Esophagus muscularis mucosa (tissue), 4 donors: ENCODE measurements around the gene TMEM231. TPM values are rescaled to one million over a fixed set of nuclear protein-coding genes. Genes with fewer than 3 reads are reported as not detected.

Experiments used
- DNase-seq: peaks from one replicate; pipeline ENCODE4 v3.0.0-alpha.2; 2017; ENCODE audit errors: extremely low spot score
- H3K27ac ChIP-seq, 4 donors: fragments of 200-600 bp; sonication (generic); replicated peaks in 1 of 4; 1 replicate in 3 of 4; 2 replicates in 1 of 4; pipeline ENCODE4 v1.5.1; 2016 to 2019; ENCODE audit warnings: mild to moderate bottlenecking in 1 of 4
- H3K27me3 ChIP-seq, 4 donors: fragments of 200-600 bp; sonication (generic); one replicate each; pipeline versions ENCODE4 v1.5.1 to v1.6.0; 2016 to 2019
- H3K36me3 ChIP-seq, 4 donors: fragments of 200-600 bp; sonication (generic); one replicate each; pipeline ENCODE4 v1.5.1; 2016 to 2019
- H3K4me1 ChIP-seq, 4 donors: fragments of 200-600 bp; sonication (generic); one replicate each; pipeline ENCODE4 v1.5.1; 2016 to 2019
- H3K4me3 ChIP-seq, 4 donors: fragments of 200-600 bp; sonication (generic); 1 replicate in 2 of 4; 2 replicates in 2 of 4; pipeline ENCODE4 v1.5.1; 2016 to 2019; ENCODE audit warnings: mild to moderate bottlenecking in 4 of 4, moderate library complexity in 1 of 4
- H3K9me3 ChIP-seq, 4 donors: fragments of 200-600 bp; sonication (generic); 1 replicate in 3 of 4; 2 replicates in 1 of 4; pipeline ENCODE4 v1.5.1; 2016 to 2019
- CTCF ChIP-seq, 3 experiments: fragments of 200-600 bp in 2 of 3; fragments of 450-650 bp in 1 of 3; sonication (generic) in 2 of 3; IDR thresholded peaks; one replicate each; pipeline ENCODE4 v1.5.1; 2017 to 2019; ENCODE audit warnings: antibody characterized with exemption in 3 of 3, mild to moderate bottlenecking in 2 of 3, moderate library complexity in 1 of 3
- EP300 ChIP-seq: sonication (generic); formaldehyde crosslinking; IDR thresholded peaks from one replicate; pipeline ENCODE4 v1.6.1; 2017; ENCODE audit warnings: antibody characterized with exemption
- POLR2A ChIP-seq: fragments of 450-650 bp; IDR thresholded peaks from one replicate; pipeline ENCODE4 v1.6.1; 2017; ENCODE audit warnings: antibody characterized with exemption, moderate library complexity, mild to moderate bottlenecking, low read depth
- POLR2AphosphoS5 ChIP-seq, 2 donors: sonication (generic); formaldehyde crosslinking; IDR thresholded peaks; one replicate each; pipeline ENCODE4 v1.6.1; 2017; ENCODE audit warnings: antibody characterized with exemption in 2 of 2
- WGBS: methylation state at CpG from one replicate; pipeline ENCODE4 v1.1.5; 2018; 5-methylcytosine and 5-hydroxymethylcytosine counted together
- intact Hi-C: fragments of 100-400 bp; cut with DNase I; formaldehyde crosslinking; loops from one replicate; pipeline ENCODE4 v1.15.1; 2023
- total RNA-seq, 4 donors: library from RNA; depleted of rRNA; stranded (reverse); fragments of >200 nt; gene quantifications; one replicate each; pipeline versions ENCODE4 v1.1.0 to v1.2.1, GENCODE V29; 2016

Gene TMEM231
- total RNA-seq, 4 donors from 2014 or later: 6.8 to 15.5 (median 10.5) TPM

DNA sequence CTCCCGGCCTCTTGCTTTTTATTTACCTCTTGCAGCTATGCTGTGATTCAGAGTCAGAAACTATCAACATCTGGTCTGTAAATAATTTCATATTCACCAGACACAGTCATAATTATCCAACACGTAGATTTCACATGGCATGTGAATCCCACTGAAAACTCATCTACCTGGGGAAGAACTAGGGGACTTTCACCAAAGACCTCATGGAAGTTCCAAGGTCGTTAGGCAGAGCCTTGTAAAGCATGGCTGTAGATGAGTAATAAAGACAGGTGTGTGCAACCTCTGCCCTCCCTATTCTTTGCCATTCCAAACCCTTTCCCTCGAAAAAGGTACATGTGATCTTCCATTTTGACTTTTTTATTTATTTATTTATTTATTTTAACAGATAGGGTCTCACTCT lies 18.3 kb downstream of the TMEM231 start:
- Histone ChIP-seq H3K4me1 (no peaks in the 10 kb centered on the region), H3K27ac (no peak overlapping the region), H3K36me3 (peaks cover 0 to 24% (median 4%) of the 10 kb centered on the region in 4 donors), H3K4me3 (no peak overlapping the region), H3K9me3 (no peaks in the 10 kb centered on the region), H3K27me3 (no peaks in the 10 kb centered on the region)
- TF ChIP-seq EP300: no peak
- no peak for TF ChIP-seq POLR2AphosphoS5 (IDR thresholded peaks at IDR 0.05)
- no peak for TF ChIP-seq POLR2A
- TF ChIP-seq CTCF (IDR thresholded peaks at IDR 0.05): no peak
- intact Hi-C loops: no loop called here
- DNase-seq: no peak
- 86% methylated on average over 4 of the region's 4 CpGs for WGBS

- H3K27ac ChIP-seq: no peak within 1 kb of the TSS
- TF ChIP-seq EP300 (no peak), CTCF (IDR thresholded peaks at IDR 0.05) (no peak), POLR2A (no peak)
- peaks cover 0 to 5% (median 0%) of the 10 kb centered on the region in 4 donors for H3K36me3 ChIP-seq
- 89% methylated on average over 4 of the region's 7 CpGs for WGBS
- intact Hi-C loops: no loop called here
- DNase-seq: no peak
- no peaks in the 10 kb centered on the region for H3K4me1 ChIP-seq
- H3K4me3 ChIP-seq: no peak within 1 kb of the TSS
- no peaks in the 10 kb centered on the region for H3K9me3 ChIP-seq
- no peaks in the 10 kb centered on the region for H3K27me3 ChIP-seq
These were observed 20.2 kb downstream of the TMEM231 start, which contains the start of gene CHST5 for GRCh38 chr16:75535901-75536300. TSS of gene CHST5 (minus strand) at chr16:75536108. CDS start at chr16:75530384, 5,724 bp downstream.

DNA sequence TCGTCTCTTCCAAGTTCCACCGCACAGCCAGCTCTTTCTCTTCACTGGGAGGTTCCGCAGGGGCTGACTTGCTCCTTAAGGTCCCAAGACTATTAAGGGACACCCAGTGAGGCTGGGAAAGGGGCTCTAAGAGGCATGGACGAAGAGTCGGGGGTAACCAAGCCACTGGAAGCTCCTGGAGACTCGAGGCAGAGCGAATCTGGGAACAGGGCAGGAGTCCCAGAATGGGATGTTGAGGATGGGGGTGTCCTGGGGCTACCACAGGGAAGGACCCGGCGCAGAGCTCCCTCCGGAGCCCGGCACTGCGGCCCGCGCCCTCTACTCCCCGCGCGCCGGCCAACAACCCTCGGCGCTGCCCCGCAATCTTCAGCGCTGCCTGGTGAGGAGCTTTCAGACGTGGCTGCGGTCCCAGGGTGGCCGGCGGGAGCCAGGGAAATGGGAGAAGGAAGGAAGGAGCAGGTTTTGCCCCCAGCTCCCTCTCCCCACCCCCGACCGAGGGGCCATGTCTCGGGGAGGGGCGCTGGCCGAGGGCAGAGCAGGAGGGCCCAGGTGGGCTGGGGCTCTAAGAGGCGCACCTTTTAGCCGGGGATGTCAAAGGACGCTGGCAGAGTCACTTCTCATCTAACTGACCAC lies 20.7 kb downstream of the TMEM231 start:
- TF ChIP-seq EP300: no peak
- no peak for TF ChIP-seq CTCF (IDR thresholded peaks at IDR 0.05)
- no peak for TF ChIP-seq POLR2AphosphoS5 (IDR thresholded peaks at IDR 0.05)
- no peak for TF ChIP-seq POLR2A
- H3K4me1 ChIP-seq: no peaks in the 10 kb centered on the region
- no peak for DNase-seq
- peaks cover 0 to 2% (median 0%) of the 10 kb centered on the region in 4 donors for H3K36me3 ChIP-seq
- H3K4me3 ChIP-seq: no peak overlapping the region
- no peaks in the 10 kb centered on the region for H3K27me3 ChIP-seq
- H3K27ac ChIP-seq: no peak overlapping the region
- no peaks in the 10 kb centered on the region for H3K9me3 ChIP-seq
- WGBS: 66% methylated on average over 34 of the region's 34 CpGs
- intact Hi-C loops: no loop called here

- DNase-seq: no peak
- H3K4me3 ChIP-seq: no peak overlapping the region
These were observed 21.4 kb downstream of the TMEM231 start for GRCh38 chr16:75534560-75535205.

More at GRCh38 chr16:75534560-75535205, 21.4 kb downstream of the TMEM231 start:
- TF ChIP-seq EP300: no peak
- no peak for TF ChIP-seq CTCF (IDR thresholded peaks at IDR 0.05)
- no peak for TF ChIP-seq POLR2AphosphoS5 (IDR thresholded peaks at IDR 0.05)
- TF ChIP-seq POLR2A: no peak
- Histone ChIP-seq H3K27ac (no peak overlapping the region), H3K4me1 (no peaks in the 10 kb centered on the region), H3K36me3 (no peaks in the 10 kb centered on the region), H3K27me3 (no peaks in the 10 kb centered on the region), H3K9me3 (no peaks in the 10 kb centered on the region)
- WGBS: 89% methylated on average over 17 of the region's 19 CpGs
- intact Hi-C loops: no loop called here
